HG02571 (cell line): Measurements from ENCODE around the gene PCSK2.

Experiments used
- ATAC-seq: cut with Tn5 transposase; IDR thresholded peaks from one replicate; pipeline ENCODE4 v1.9.1; 2021; ENCODE audit warnings: mild to moderate bottlenecking, moderate library complexity; ENCODE audit not compliant: unreplicated experiment

The PCSK2 gene

DNA sequence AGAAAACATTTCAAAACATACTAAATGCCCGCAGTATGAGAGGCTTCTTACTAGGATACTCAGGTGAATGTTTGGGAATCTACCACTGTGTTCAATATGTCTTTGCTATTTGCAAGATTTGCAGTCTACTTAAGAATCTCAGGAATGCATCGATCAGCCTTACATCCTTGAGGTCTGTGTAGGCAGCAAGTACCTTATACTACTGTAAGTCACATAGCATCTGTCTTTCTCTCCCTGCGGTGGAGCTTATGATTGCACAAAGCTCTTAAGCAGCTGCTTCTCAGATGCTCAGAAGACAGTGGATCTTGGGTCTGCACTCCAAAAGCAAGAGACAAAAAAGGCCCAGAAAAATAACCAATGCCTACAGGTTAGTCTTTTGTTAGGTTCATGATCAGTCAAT lies 21.4 kb downstream of the PCSK2 start:
- ATAC-seq: no peak

- no peak for ATAC-seq
Observed at GRCh38 chr20:17262786-17263185, 35.9 kb downstream of the PCSK2 start.

- no peak for ATAC-seq
Observed at GRCh38 chr20:17273717-17274116, 46.9 kb downstream of the PCSK2 start.

DNA sequence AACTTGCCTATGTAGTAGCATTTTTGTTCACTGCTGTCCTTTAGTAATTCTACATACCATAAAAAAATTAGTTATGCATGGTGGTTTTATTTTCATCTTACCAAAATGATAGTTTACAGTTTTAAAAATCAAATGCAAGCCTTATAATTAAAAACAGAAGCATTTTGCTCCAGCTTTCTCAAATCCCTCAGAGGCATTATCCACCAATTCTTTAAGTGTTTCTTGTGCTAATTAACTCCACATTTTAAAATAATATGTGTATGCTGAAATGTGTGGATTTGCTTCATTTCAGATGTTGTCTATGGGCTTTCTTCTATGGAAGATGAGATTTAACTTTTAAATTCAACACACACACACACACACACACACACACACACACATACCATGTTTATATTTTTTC lies 49.3 kb downstream of the PCSK2 start:
- ATAC-seq: no peak

- ATAC-seq: no peak
Observed at GRCh38 chr20:17281478-17281877, 54.6 kb downstream of the PCSK2 start.

- ATAC-seq: no peak
Observed at GRCh38 chr20:17282501-17282900, 55.7 kb downstream of the PCSK2 start.

DNA sequence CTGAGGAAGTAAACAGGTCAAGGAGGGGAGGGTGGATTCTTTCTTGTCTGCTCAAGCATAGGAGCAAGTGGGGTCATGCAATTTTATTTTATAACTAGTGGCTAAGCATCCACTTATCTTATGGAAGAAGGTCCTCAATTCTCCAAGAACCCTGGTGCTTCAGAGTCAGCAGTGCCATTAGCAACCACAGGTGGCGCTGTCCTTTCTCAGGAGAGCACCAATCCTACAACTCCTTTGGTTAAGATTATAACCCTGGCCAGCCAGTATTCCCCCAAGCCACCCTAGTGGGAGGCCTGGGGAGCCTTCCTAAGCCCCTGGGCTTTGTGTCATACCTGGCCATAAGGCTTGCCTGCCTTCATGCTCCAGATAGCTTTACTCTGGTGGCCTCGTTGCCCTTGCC lies 60.7 kb downstream of the PCSK2 start:
- no peak for ATAC-seq

DNA sequence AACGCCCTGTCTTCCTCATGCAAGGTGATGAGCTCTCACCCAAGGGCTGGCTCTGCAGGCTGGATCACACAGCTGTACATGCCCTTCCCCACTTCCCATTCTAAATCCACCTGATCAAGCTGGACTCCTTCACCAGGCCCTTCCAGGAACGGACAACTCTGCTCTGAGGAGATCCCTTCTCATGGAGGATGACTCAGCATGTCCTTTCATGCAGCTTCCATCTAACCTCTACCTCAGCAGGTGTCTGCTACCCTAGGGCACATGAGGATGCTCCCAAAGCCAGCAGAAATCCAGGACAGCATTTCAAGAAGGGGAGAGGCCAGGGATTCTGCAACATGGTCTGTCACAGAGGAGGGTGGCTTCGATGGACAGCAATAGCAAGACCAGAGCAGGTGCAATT lies 61.2 kb downstream of the PCSK2 start:
- no peak for ATAC-seq

GRCh38 chr20:17295151-17295726 lies 68.4 kb downstream of the PCSK2 start:
- no peak for ATAC-seq

DNA sequence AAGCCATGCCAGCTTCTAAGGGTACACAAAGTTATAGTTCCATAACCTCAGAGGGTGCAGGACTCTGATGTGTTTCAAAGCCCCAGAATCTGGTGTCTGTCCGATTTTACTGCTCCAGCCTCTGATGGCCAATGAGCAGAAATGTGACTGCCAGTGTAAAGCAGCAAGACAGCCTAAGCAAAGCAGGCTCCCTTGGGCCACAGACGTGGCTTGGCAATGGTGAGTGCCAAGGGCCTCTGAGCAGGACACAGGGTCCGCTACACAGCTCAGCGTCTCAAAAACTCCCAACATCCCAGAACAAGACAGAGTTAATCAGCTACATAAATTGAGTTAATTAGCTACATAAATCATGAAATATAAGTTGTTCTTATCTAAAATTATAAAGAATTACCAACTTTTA lies 69.2 kb downstream of the PCSK2 start:
- ATAC-seq: no peak

GRCh38 chr20:17298171-17298570 lies 71.3 kb downstream of the PCSK2 start:
- ATAC-seq: no peak

GRCh38 chr20:17298751-17299150 lies 71.9 kb downstream of the PCSK2 start:
- no peak for ATAC-seq

DNA sequence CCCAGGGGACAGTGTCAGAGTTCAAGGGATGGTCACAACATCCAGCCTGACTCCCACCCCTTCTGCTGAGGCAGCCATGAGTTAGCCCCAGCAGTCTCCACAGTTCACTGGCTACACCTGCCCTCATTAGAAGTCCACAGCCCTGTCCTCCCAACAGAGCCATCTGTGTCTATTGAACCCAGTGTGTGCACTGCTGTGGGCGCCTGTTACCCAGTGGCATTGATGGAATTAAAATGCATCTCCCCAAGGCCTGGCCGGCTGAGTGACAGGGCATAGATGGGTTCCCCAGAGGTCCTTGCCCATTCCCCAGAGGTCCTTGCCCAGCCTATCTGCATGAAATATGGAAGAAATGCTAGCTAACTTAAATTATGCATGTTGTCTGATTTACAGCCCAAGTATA lies 73.3 kb downstream of the PCSK2 start:
- no peak for ATAC-seq

GRCh38 chr20:17304774-17305173 lies 77.9 kb downstream of the PCSK2 start:
- ATAC-seq: no peak

DNA sequence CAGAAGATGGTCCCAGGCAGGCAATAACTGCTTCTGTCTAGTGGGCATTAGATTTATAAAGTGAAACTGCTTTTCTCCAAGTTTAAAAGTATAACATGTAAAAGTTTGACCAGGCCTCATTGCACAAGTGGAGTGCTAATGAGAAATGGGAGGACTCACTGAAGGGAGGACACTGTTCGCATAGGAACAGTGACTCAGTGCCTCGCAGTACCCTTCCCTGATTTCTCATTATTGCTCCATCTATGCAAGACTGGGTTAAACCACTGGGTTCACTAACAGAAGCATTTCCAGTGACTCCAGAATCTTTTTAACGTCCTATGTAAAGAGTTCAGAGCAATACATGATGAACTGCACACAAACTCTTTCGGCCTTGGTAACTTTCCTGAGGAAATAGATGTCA lies 79.6 kb downstream of the PCSK2 start:
- ATAC-seq: no peak

GRCh38 chr20:17314264-17314663 lies 87.4 kb downstream of the PCSK2 start:
- ATAC-seq: no peak

GRCh38 chr20:17315407-17316231 lies 88.8 kb downstream of the PCSK2 start:
- ATAC-seq: no peak

- no peak for ATAC-seq
Observed at GRCh38 chr20:17316316-17317038, 89.6 kb downstream of the PCSK2 start.

- no peak for ATAC-seq
Observed at GRCh38 chr20:17317341-17317740, 90.5 kb downstream of the PCSK2 start.

GRCh38 chr20:17320456-17320855 lies 93.6 kb downstream of the PCSK2 start:
- no peak for ATAC-seq

DNA sequence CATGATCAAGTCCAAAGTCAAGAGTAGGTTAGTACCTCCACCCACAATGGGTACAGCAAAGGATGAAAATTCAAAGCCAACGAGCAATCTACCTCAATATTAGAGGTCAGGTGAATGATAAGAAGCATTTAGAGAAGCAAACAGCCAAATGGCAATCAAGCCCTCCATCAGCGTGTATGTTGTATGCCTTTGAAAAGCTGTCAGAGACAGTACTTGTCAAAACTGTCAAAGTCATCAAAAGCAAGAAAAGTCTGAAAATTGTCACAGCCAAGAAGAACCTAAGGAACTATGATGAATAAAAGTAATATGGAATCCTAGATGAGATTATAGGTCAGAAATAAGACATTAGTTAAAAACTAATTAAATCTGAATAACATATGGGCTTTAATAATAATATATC lies 99.3 kb downstream of the PCSK2 start:
- no peak for ATAC-seq
